Small intestine (tissue), 16 donors: ENCODE measurements around the gene TBC1D16. TPM values are rescaled to one million over a fixed set of nuclear protein-coding genes. Genes with fewer than 3 reads are reported as not detected.

Experiments used
- DNase-seq, 2 donors: peaks; one replicate each; pipeline versions ENCODE4 v3.0.0 to v3.0.0-alpha.2; 2013
- FAIRE-seq: peaks from 2 replicates; lab custom pipeline; 2012; peaks lifted over from hg19 to GRCh38; lab: Jason Lieb, UNC
- H3K27ac ChIP-seq, 3 donors: one replicate each; pipeline ENCODE4 v1.5.1; 2013; ENCODE audit warnings: low read length in 2 of 3, mild to moderate bottlenecking in 2 of 3, control low read depth in 1 of 3, inconsistent platforms in 1 of 3, low read depth in 1 of 3, moderate library complexity in 1 of 3
- H3K27me3 ChIP-seq, 3 donors: one replicate each; pipeline ENCODE4 v1.6.1; 2013; ENCODE audit warnings: low read length in 3 of 3, inconsistent platforms in 1 of 3; ENCODE audit not compliant: control insufficient read depth in 3 of 3, insufficient read depth in 3 of 3
- H3K36me3 ChIP-seq, 3 donors: one replicate each; pipeline ENCODE4 v1.6.1; 2013; ENCODE audit warnings: low read length in 3 of 3, inconsistent platforms in 1 of 3, low read depth in 1 of 3, mild to moderate bottlenecking in 1 of 3, moderate library complexity in 1 of 3; ENCODE audit not compliant: control insufficient read depth in 3 of 3, insufficient read depth in 2 of 3
- H3K4me1 ChIP-seq, 3 donors: one replicate each; pipeline ENCODE4 v1.6.1; 2013; ENCODE audit warnings: low read length in 2 of 3, inconsistent platforms in 1 of 3, low read depth in 1 of 3, mild to moderate bottlenecking in 1 of 3, moderate library complexity in 1 of 3; ENCODE audit not compliant: control insufficient read depth in 3 of 3, insufficient read depth in 2 of 3
- H3K4me3 ChIP-seq, 3 donors: one replicate each; pipeline ENCODE4 v1.5.1; 2013; ENCODE audit warnings: low read length in 3 of 3, control low read depth in 1 of 3, inconsistent platforms in 1 of 3, low read depth in 1 of 3, mild to moderate bottlenecking in 1 of 3, moderate library complexity in 1 of 3
- H3K9me3 ChIP-seq, 2 donors: one replicate each; pipeline ENCODE4 v1.6.1; 2013; ENCODE audit warnings: low read depth in 1 of 2, low read length in 1 of 2; ENCODE audit not compliant: control insufficient read depth in 2 of 2, insufficient read depth in 1 of 2
- WGBS, 3 donors: extraction: QIAGEN DNeasy Blood & Tissue Kit; methylation state at CpG; one replicate each; pipeline ENCODE4 v1.1.7; 2013; 5-methylcytosine and 5-hydroxymethylcytosine counted together
- long read RNA-seq, 10 donors: transcript quantifications; one replicate each; lab custom pipeline, GENCODE V29; 2026
- polyA plus RNA-seq, 4 donors: library from polyadenylated mRNA; stranded (reverse) in 3 of 4; unstranded in 1 of 4; fragments of 200-250 nt in 3 of 4; fragments of 120-200 nt in 1 of 4; gene quantifications; one replicate each; pipeline versions ENCODE4 v1.2.1 to v1.2.3, GENCODE V29; 2013
- donor health status: healthy with polysubstance abuse.
- donor health status: control.
- donor health status: control.
- donor health status: Bipolar disorder and iron deficiency.
- donor health status: healthy.

TBC1D16 gene, protein sequence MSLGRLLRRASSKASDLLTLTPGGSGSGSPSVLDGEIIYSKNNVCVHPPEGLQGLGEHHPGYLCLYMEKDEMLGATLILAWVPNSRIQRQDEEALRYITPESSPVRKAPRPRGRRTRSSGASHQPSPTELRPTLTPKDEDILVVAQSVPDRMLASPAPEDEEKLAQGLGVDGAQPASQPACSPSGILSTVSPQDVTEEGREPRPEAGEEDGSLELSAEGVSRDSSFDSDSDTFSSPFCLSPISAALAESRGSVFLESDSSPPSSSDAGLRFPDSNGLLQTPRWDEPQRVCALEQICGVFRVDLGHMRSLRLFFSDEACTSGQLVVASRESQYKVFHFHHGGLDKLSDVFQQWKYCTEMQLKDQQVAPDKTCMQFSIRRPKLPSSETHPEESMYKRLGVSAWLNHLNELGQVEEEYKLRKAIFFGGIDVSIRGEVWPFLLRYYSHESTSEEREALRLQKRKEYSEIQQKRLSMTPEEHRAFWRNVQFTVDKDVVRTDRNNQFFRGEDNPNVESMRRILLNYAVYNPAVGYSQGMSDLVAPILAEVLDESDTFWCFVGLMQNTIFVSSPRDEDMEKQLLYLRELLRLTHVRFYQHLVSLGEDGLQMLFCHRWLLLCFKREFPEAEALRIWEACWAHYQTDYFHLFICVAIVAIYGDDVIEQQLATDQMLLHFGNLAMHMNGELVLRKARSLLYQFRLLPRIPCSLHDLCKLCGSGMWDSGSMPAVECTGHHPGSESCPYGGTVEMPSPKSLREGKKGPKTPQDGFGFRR
- polyA plus RNA-seq: 10 to 100 TPM in 2 of 4 donors, 1 to 10 TPM in 2; 1.6 to 30.6 (median 15.2) TPM
- long read RNA-seq, donor 1: 0 reads
- long read RNA-seq, donor 2: 0 reads
- long read RNA-seq, donor 3, partial matches to known transcripts: 6 of 6 reads
- long read RNA-seq, donor 3, other reads (novel, unspliced or antisense): 0 of 6 reads
- long read RNA-seq, donor 4: 0 reads
- long read RNA-seq, donor 5: 0 reads
- long read RNA-seq, donor 6: 0 reads
- long read RNA-seq, donor 7, full-length matches to known transcripts: 1 of 1 reads
- long read RNA-seq, donor 7, partial matches to known transcripts: 0 of 1 reads
- long read RNA-seq, donor 7, other reads (novel, unspliced or antisense): 0 of 1 reads
- long read RNA-seq, donor 8: 0 reads
- long read RNA-seq, donor 9: 0 reads
- long read RNA-seq, donor 10: 0 reads

DNA sequence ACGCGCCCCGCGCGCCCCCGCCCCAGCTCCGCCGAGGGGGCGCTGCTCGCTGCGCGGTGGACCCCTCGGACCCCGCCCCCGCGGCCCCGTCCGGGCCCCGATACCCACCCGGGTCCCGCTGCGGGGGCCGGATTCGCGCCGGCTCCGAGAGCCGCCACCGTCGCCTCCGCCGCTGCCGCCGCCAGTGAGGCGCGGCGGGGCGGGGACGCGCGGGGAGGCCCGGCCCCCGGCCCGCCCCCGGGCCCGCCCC, at the start of gene TBC1D16:
Gene TBC1D16, minus strand, starts transcription at position 186 of the 250 bp plus-strand sequence. CDS start 22,325 bp downstream, outside the sequence.
- FAIRE-seq: no peak
- Histone ChIP-seq H3K4me3 (peak within 1 kb of the TSS; percentile 69 to 88 (median 81)), H3K36me3 (peaks cover 0 to 12% (median 0%) of the 10 kb centered on the region in 3 donors), H3K9me3 (no peaks in the 10 kb centered on the region), H3K4me1 (peaks cover 0 to 9% (median 0%) of the 10 kb centered on the region in 3 donors), H3K27me3 (no peaks in the 10 kb centered on the region), H3K27ac (peak within 1 kb of the TSS; percentile 68 to 97 (median 97))
- WGBS, 3 donors: 0 to 2% (median 1%) methylated on average over 20 to 46 of the region's 46 CpGs
- DNase-seq: no peak

GRCh38 chr17:80084773-80085172, 49.1 kb upstream of the TBC1D16 start:
- WGBS, 3 donors: 84 to 90% (median 87%) methylated on average over 15 of the region's 15 CpGs
- FAIRE-seq (no peak), DNase-seq (no peak)

DNA sequence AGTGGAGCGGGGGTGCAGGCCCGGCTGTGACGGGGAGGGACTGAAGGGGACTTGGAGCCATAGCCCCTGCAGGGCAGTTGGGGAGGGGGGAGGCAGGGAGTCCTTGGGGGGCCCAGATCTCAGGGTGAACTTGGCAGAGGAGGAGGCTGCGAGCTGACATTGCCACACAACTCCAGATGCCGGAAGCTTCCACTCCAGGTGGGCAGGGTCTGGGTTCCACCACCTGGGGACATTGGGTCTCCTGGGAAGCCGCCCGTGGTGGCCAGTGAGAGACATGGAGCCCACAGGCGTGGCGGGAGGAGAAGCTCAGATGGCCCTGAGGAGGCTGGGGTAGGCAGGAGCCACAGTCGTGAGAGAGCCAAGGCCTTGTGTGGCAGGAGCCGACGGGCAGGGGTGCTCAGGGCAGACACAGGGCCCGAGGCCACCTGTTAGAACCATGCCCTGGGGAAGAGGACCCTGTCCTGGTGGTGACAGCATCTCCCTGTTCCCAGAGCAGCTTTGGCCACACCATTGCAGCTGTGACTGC, 47.5 kb upstream of the TBC1D16 start:
- FAIRE-seq (no peak), DNase-seq (no peak)
- H3K4me3 ChIP-seq: no peak overlapping the region
- H3K36me3 ChIP-seq: peaks cover 0 to 12% (median 0%) of the 10 kb centered on the region in 3 donors
- peaks cover 0 to 3% (median 0%) of the 10 kb centered on the region in 3 donors for H3K4me1 ChIP-seq
- no peaks in the 10 kb centered on the region for H3K27me3 ChIP-seq
- no peaks in the 10 kb centered on the region for H3K9me3 ChIP-seq
- H3K27ac ChIP-seq: no peak overlapping the region
- 83 to 87% (median 86%) methylated on average over 12 to 13 of the region's 13 CpGs for WGBS, 3 donors

More at GRCh38 chr17:80084773-80085172, 49.1 kb upstream of the TBC1D16 start:
- H3K27me3 ChIP-seq: no peaks in the 10 kb centered on the region
- H3K4me3 ChIP-seq: no peak overlapping the region
- peaks cover 0 to 3% (median 0%) of the 10 kb centered on the region in 3 donors for H3K4me1 ChIP-seq
- H3K36me3 ChIP-seq: peaks cover 0 to 13% (median 0%) of the 10 kb centered on the region in 3 donors
- no peaks in the 10 kb centered on the region for H3K9me3 ChIP-seq
- no peak overlapping the region for H3K27ac ChIP-seq

DNA sequence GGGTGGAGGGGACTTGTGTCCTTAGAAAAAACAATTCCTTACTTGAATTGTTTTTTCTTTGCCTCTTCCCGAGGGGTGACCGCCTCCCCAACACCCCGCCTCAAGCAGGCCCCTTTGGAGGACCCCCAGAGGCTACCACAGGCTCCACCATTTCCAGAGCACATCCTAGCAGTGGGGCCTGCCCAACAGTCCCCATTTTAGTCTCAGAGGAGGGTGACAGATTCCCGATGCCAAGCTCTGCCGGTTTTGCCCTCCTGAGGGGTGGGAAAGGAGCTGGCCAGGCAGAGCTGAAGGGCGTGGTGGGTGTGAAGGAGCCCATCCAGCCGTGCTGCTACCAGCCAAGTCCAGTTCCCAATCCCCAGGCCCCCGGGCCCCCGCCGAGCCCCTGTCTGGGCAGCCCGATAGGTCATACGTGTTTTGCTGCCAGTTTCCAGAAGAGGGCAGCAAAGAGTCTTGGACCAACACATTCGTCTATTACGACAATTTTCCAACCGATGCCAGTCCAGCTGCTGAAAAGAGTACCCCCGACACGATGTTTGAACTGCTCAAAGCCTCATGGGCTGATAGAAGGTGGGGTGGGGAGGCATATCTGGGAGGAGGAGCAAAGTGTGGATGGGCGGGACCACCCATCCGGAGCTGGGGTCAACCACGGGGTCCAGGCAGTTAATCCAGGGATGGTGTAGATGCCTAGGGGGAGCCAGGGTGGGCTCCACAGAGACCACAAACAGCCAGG, 46.9 kb upstream of the TBC1D16 start:
- WGBS, 3 donors: 25 to 28% (median 28%) methylated on average over 20 of the region's 20 CpGs
- peaks cover 0 to 12% (median 0%) of the 10 kb centered on the region in 3 donors for H3K36me3 ChIP-seq
- H3K27ac ChIP-seq: no peak overlapping the region
- no peak for FAIRE-seq
- H3K27me3 ChIP-seq: no peaks in the 10 kb centered on the region
- no peak overlapping the region for H3K4me3 ChIP-seq
- no peaks in the 10 kb centered on the region for H3K9me3 ChIP-seq
- peak; percentile 63 to 71 for DNase-seq
- peaks cover 0 to 3% (median 0%) of the 10 kb centered on the region in 3 donors for H3K4me1 ChIP-seq

DNA sequence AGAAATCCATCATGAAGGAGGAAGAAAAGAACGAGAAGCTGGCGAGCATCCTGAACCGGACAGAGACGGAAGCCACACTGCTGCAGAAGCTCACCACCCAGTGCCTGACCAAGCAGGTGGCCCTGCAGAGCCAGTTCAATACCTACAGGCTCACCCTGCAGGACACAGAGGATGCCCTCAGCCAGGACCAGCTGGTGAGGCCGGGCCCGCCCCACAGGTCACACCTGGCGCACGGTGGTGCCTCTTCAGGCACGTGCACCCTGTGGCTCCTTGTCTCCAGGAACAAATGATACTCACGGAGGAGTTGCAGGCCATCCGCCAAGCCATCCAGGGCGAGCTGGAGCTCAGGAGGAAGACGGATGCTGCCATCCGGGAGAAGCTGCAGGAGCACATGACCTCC, 45.9 kb upstream of the TBC1D16 start:
- H3K27ac ChIP-seq: no peak overlapping the region
- 86 to 89% (median 88%) methylated on average over 14 of the region's 14 CpGs for WGBS, 3 donors
- no peak overlapping the region for H3K4me3 ChIP-seq
- DNase-seq (no peak), FAIRE-seq (no peak)
- no peaks in the 10 kb centered on the region for H3K27me3 ChIP-seq
- H3K36me3 ChIP-seq: peaks cover 0 to 12% (median 0%) of the 10 kb centered on the region in 3 donors
- peaks cover 0 to 3% (median 0%) of the 10 kb centered on the region in 3 donors for H3K4me1 ChIP-seq
- H3K9me3 ChIP-seq: no peaks in the 10 kb centered on the region

DNA sequence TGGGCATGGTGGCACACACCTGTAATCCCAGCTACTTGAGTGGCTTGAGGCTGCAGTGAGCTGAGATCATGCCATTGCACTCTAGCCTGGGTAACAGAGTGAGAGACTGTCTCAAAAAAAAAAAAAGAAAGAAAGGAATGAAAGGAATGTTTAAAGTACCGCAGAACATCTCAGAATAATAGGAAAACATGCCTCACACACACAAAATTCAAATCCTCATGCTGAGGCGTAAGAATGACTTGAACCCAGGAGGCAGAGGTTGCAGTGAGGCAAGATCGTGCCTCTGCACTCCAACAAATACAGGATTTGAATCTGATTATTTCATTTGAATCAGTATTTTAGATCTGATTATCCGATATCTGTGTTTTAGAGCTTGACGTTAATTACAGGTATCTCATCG, 44.4 kb upstream of the TBC1D16 start:
- H3K27ac ChIP-seq: no peak overlapping the region
- peaks cover 0 to 3% (median 0%) of the 10 kb centered on the region in 3 donors for H3K4me1 ChIP-seq
- peaks cover 0 to 12% (median 0%) of the 10 kb centered on the region in 3 donors for H3K36me3 ChIP-seq
- no peaks in the 10 kb centered on the region for H3K27me3 ChIP-seq
- H3K9me3 ChIP-seq: no peaks in the 10 kb centered on the region
- 82 to 91% (median 86%) methylated on average over 6 of the region's 6 CpGs for WGBS, 3 donors
- DNase-seq: no peak
- no peak overlapping the region for H3K4me3 ChIP-seq
- FAIRE-seq: no peak

- Histone ChIP-seq H3K9me3 (no peaks in the 10 kb centered on the region), H3K27ac (no peak overlapping the region), H3K4me1 (peaks cover 3 to 7% (median 5%) of the 10 kb centered on the region in 3 donors), H3K4me3 (no peak overlapping the region), H3K36me3 (peaks cover 0 to 1% (median 0%) of the 10 kb centered on the region in 3 donors), H3K27me3 (no peaks in the 10 kb centered on the region)
- WGBS, 3 donors: 92 to 96% (median 95%) methylated on average over 6 of the region's 6 CpGs
- no peak for FAIRE-seq
- DNase-seq: no peak
These were observed 36.7 kb upstream of the TBC1D16 start for GRCh38 chr17:80072410-80072809.
